Mesenchymal stem cell (in vitro differentiated cells and primary cell): Measurements from ENCODE around the gene TMEM14C.

Experiments
- DNase-seq: peaks from one replicate; pipeline ENCODE4 v3.0.0-alpha.2; 2013
- H2AFZ ChIP-seq: one replicate; pipeline ENCODE4 v1.6.1; 2013; ENCODE audit warnings: low read depth, mild to moderate bottlenecking, control low read depth, inconsistent platforms, low read length, moderate library complexity
- H2AK5ac ChIP-seq: 2 replicates; pipeline ENCODE4 v1.6.1; 2013; ENCODE audit warnings: low read length, moderate library complexity, mild to moderate bottlenecking, inconsistent platforms; ENCODE audit not compliant: severe bottlenecking
- H2BK120ac ChIP-seq: one replicate; pipeline ENCODE4 v1.6.1; 2013; ENCODE audit warnings: low read depth, mild to moderate bottlenecking, inconsistent platforms, low read length, moderate library complexity
- H2BK12ac ChIP-seq, 2 experiments: one replicate each; pipeline ENCODE4 v1.6.1; 2013; ENCODE audit warnings: inconsistent platforms in 2 of 2, low read length in 2 of 2, mild to moderate bottlenecking in 2 of 2, moderate library complexity in 2 of 2, control low read depth in 1 of 2
- H2BK15ac ChIP-seq: one replicate; pipeline ENCODE4 v1.6.1; 2013; ENCODE audit warnings: mild to moderate bottlenecking, low read depth, inconsistent platforms; ENCODE audit not compliant: poor library complexity, severe bottlenecking
- H2BK5ac ChIP-seq: 2 replicates; pipeline ENCODE4 v1.6.1; 2013; ENCODE audit warnings: low read depth, mild to moderate bottlenecking, low read length, control low read depth, inconsistent platforms; ENCODE audit not compliant: poor library complexity, severe bottlenecking
- H3K14ac ChIP-seq, 2 experiments: one replicate each; pipeline ENCODE4 v1.6.1; 2013; ENCODE audit warnings: inconsistent platforms in 2 of 2, low read length in 2 of 2, control low read depth in 1 of 2, mild to moderate bottlenecking in 1 of 2, moderate library complexity in 1 of 2
- H3K18ac ChIP-seq, 2 experiments: one replicate each; pipeline ENCODE4 v1.6.1; 2013; ENCODE audit warnings: inconsistent platforms in 2 of 2, low read length in 2 of 2, control low read depth in 1 of 2, low read depth in 1 of 2, mild to moderate bottlenecking in 1 of 2
- H3K23ac ChIP-seq, 2 experiments: one replicate each; pipeline ENCODE4 v1.6.1; 2013; ENCODE audit warnings: inconsistent platforms in 2 of 2, low read length in 2 of 2, mild to moderate bottlenecking in 2 of 2, moderate library complexity in 2 of 2, control low read depth in 1 of 2
- H3K27ac ChIP-seq: 2 replicates; pipeline ENCODE4 v1.5.1; 2013; ENCODE audit warnings: mild to moderate bottlenecking, moderate library complexity, low read length, control low read depth, inconsistent platforms; ENCODE audit not compliant: poor library complexity, severe bottlenecking
- H3K27me3 ChIP-seq, 2 experiments: 2 replicates each; pipeline versions ENCODE4 v1.6.1 to v1.7.0; 2013; ENCODE audit warnings: low read length in 2 of 2, mild to moderate bottlenecking in 2 of 2, moderate library complexity in 2 of 2, control low read depth in 1 of 2, inconsistent platforms in 1 of 2; ENCODE audit not compliant: control insufficient read depth in 1 of 2, insufficient read depth in 1 of 2
- H3K36me3 ChIP-seq, 2 experiments: 2 replicates each; pipeline versions ENCODE4 v1.6.1 to v1.7.0; 2013; ENCODE audit warnings: low read length in 2 of 2, control low read depth in 1 of 2, inconsistent platforms in 1 of 2, low read depth in 1 of 2, mild to moderate bottlenecking in 1 of 2; ENCODE audit not compliant: insufficient read depth in 2 of 2, control insufficient read depth in 1 of 2
- H3K4ac ChIP-seq, 2 experiments: one replicate each; pipeline ENCODE4 v1.6.1; 2013; ENCODE audit warnings: inconsistent platforms in 2 of 2, low read length in 2 of 2, mild to moderate bottlenecking in 2 of 2, moderate library complexity in 2 of 2, control low read depth in 1 of 2, low read depth in 1 of 2
- H3K4me1 ChIP-seq: 2 replicates; pipeline ENCODE4 v1.6.1; 2013; ENCODE audit warnings: low read depth, low read length, control low read depth; ENCODE audit not compliant: control insufficient read depth, insufficient read depth
- H3K4me2 ChIP-seq: 2 replicates; pipeline ENCODE4 v1.6.1; 2013; ENCODE audit warnings: low read length, mild to moderate bottlenecking, inconsistent platforms; ENCODE audit not compliant: poor library complexity, severe bottlenecking
- H3K4me3 ChIP-seq, 2 experiments: 2 replicates each; pipeline versions ENCODE4 v1.5.1 to v1.7.0; 2013; ENCODE audit warnings: low read length in 2 of 2, mild to moderate bottlenecking in 2 of 2, control low read depth in 1 of 2, low read depth in 1 of 2; ENCODE audit not compliant: insufficient read depth in 1 of 2
- H3K79me1 ChIP-seq: replicated peaks from 2 replicates; pipeline ENCODE4 v1.6.1; 2013; ENCODE audit warnings: mild to moderate bottlenecking, control low read depth, low read length, inconsistent platforms; ENCODE audit not compliant: poor library complexity, severe bottlenecking
- H3K9ac ChIP-seq: 2 replicates; pipeline ENCODE4 v1.7.0; 2013; ENCODE audit warnings: mild to moderate bottlenecking, low read length, moderate library complexity
- H3K9me3 ChIP-seq: 2 replicates; pipeline ENCODE4 v1.7.0; 2013; ENCODE audit warnings: mild to moderate bottlenecking, low read length; ENCODE audit not compliant: control insufficient read depth
- H4K8ac ChIP-seq: one replicate; pipeline ENCODE4 v1.6.1; 2013; ENCODE audit warnings: inconsistent platforms, mild to moderate bottlenecking, low read length, moderate library complexity
- H4K91ac ChIP-seq: one replicate; pipeline ENCODE4 v1.6.1; 2013; ENCODE audit warnings: mild to moderate bottlenecking, low read length, inconsistent platforms
- WGBS: methylation state at CpG from one replicate; pipeline ENCODE4 v1.1.7; 2013; ENCODE audit warnings: mixed read lengths; 5-methylcytosine and 5-hydroxymethylcytosine counted together

Gene TMEM14C

DNA sequence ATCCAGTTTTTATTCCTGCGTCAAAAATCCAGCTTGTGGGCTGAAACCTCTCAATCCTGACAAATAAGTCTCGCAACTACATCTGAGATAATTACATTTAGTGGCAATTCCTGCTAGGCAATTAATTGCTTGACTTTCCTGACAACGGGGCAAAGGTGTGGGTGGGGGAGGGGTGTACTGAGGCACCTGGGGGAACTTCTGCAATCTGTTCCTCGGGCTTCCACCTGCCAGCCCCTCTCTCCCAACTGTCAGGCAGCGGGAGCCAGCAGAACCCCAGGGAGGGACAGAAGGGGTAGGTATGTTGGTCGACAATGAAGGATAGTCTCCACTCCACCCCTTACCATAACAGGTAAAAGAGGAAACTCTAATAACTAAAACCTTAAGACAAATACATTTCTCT lies 35.3 kb upstream of the TMEM14C start:
- Histone ChIP-seq H2AFZ (no peak overlapping the region), H3K4me2 (no peak overlapping the region), H3K79me1 (peaks cover 2% of the 10 kb centered on the region), H2BK120ac (no peak overlapping the region), H3K18ac (no peak overlapping the region), H4K8ac (no peak overlapping the region), H3K9ac (no peak overlapping the region), H3K27ac (no peak overlapping the region), H3K9me3 (no peaks in the 10 kb centered on the region), H3K4ac (no peak overlapping the region), H2BK5ac (no peak overlapping the region), H4K91ac (no peak overlapping the region), H3K23ac (no peak overlapping the region), H3K36me3 (no peaks in the 10 kb centered on the region), H2BK12ac (no peak overlapping the region), H3K4me1 (no peaks in the 10 kb centered on the region), H2BK15ac (no peak overlapping the region), H3K14ac (no peak overlapping the region), H2AK5ac (no peak overlapping the region), H3K4me3 (no peak overlapping the region), H3K27me3 (peaks cover 0 to 4% of the 10 kb centered on the region in 2 experiments)
- 95% methylated on average over 4 of the region's 6 CpGs for WGBS
- DNase-seq, result no peak

DNA sequence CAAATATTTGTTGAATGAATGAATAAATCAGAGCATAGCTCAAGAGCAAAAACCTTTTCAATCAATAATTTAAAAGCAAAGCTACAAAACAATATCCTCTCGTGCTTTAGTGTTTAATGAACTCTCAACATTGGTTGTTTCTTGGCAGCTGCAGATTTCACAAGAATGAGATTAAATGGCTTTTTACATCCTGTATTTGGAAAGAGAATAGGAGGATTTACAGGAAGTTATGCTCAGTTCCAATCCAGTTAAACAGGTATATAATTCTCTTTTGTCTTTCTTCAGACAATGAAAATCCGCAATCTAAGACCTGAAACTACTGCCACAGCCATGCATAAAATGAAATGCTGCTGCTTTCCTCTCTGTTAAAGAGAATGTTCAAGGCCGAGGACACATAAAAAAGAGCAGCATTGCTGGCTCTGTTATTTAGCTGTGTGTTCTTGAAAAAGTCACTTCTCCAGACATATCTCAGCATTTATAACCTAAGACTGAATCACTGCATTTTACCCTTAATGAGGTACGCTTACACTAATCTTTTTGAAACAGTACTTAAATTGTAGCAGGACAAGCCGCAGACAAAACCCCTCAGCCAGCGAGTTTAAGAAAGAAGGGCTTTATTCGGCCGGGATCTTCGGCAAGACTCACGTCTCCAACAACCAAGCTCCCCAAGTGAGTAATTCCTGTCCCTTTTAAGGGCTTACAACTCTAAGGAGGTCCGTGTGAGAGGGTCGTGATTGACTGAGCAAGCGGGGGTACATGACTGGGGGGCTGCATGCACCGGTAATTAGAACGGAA lies 32.0 kb upstream of the TMEM14C start:
- H2BK12ac ChIP-seq, result no peak overlapping the region
- H3K4ac ChIP-seq, result no peak overlapping the region
- H3K4me2 ChIP-seq, result no peak overlapping the region
- no peaks in the 10 kb centered on the region for H3K9me3 ChIP-seq
- no peaks in the 10 kb centered on the region for H3K36me3 ChIP-seq
- H3K23ac ChIP-seq, result no peak overlapping the region
- peaks cover 6% of the 10 kb centered on the region for H3K79me1 ChIP-seq
- peaks cover 2% of the 10 kb centered on the region for H3K4me1 ChIP-seq
- H3K27me3 ChIP-seq, result peaks cover 0 to 4% of the 10 kb centered on the region in 2 experiments
- H2AFZ ChIP-seq, result no peak overlapping the region
- H2BK5ac ChIP-seq, result no peak overlapping the region
- H2BK15ac ChIP-seq, result no peak overlapping the region
- WGBS, result 75% methylated on average over 15 of the region's 15 CpGs
- peak overlapping the region; percentile 17 for H3K9ac ChIP-seq
- H3K14ac ChIP-seq, result no peak overlapping the region
- H2BK120ac ChIP-seq, result no peak overlapping the region
- no peak overlapping the region for H3K4me3 ChIP-seq
- H2AK5ac ChIP-seq, result no peak overlapping the region
- no peak overlapping the region for H3K18ac ChIP-seq
- DNase-seq, result no peak
- no peak overlapping the region for H4K8ac ChIP-seq
- H4K91ac ChIP-seq, result no peak overlapping the region
- H3K27ac ChIP-seq, result no peak overlapping the region

DNA sequence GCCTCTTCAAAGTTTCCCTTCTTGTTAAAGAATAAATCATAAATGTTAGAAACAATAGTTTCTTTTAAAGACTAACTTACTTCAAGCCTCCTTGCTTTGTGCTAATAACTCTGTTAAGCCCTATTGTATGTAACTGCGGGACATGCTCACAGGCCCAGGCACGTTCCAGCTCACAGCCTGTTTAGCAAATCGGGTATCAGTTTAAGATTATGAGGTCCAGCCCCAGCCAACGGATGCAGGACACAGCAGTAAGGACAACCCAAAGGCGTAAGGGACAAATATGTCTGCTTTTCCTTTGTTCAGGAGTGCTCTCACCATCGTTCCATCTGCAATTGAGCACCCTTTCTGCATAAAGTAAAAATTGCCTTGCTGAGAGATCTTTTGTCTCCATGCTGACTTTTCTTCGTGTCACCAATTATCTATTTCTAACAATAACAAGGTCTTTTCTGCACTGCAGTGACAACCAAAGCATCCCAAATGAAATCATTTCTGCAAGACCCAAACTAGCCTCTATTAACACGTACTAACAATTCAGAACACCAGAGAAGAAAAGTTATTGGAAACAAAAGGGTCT lies 29.8 kb upstream of the TMEM14C start:
- H2BK15ac ChIP-seq, result no peak overlapping the region
- H3K9ac ChIP-seq, result peak overlapping the region; percentile 98
- H3K27me3 ChIP-seq, result no peaks in the 10 kb centered on the region
- peaks cover 4% of the 10 kb centered on the region for H3K4me1 ChIP-seq
- no peak overlapping the region for H3K4ac ChIP-seq
- no peak overlapping the region for H4K91ac ChIP-seq
- no peak overlapping the region for H2AFZ ChIP-seq
- no peak overlapping the region for H3K14ac ChIP-seq
- H3K4me3 ChIP-seq, result peak overlapping the region in 1 of 2 experiments; percentile 91
- no peak overlapping the region for H3K18ac ChIP-seq
- WGBS, result 89% methylated on average over 8 of the region's 8 CpGs
- peaks cover 11% of the 10 kb centered on the region for H3K79me1 ChIP-seq
- no peak overlapping the region for H4K8ac ChIP-seq
- H2AK5ac ChIP-seq, result no peak overlapping the region
- H2BK120ac ChIP-seq, result no peak overlapping the region
- peaks cover 3 to 8% of the 10 kb centered on the region in 2 experiments for H3K36me3 ChIP-seq
- H3K27ac ChIP-seq, result no peak overlapping the region
- peak overlapping the region; percentile 94 for H3K4me2 ChIP-seq
- no peaks in the 10 kb centered on the region for H3K9me3 ChIP-seq
- no peak overlapping the region for H3K23ac ChIP-seq
- no peak overlapping the region for H2BK12ac ChIP-seq
- no peak for DNase-seq
- no peak overlapping the region for H2BK5ac ChIP-seq

DNA sequence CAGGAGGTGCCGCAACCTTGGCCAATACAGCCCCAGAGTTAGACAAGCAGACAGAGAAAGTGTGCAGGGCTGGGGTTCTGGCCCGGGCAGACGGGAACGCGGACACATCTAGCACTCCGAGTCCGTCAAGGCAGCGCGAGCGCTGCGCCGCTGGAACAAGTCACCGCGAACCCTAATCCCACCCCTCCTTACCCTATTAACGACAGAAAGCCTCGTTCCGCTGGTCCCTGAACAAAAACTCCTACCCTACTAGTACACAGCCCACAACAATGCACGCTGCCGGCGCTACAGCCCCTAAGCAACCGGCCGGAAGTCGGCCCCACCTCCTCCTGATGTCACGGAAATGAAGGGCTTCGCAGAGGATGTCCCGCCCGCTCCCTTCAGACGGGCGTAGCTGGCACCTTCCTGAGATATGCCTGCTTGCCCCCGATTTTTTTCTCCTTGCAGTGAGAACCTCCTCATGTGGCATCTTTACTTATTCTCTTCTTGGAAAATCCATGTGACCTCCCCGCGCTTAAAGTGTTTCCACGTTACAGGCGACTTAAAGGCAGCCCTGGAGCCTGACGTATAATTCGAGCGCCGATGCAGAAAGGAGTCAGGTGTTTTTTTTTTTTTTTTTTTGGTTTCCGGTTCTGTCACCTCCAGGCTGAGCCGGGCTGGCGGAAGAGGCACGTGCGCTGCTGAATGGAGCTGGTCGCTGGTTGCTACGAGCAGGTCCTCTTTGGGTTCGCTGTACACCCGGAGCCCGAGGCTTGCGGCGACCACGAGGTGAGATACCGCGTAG lies 28.4 kb upstream of the TMEM14C start, which contains the start of the genes C6orf52 and PAK1IP1:
Gene C6orf52 (minus strand): TSS at position 315 of the 784 bp plus-strand sequence. CDS start 7,066 bp downstream, outside the sequence.
Gene PAK1IP1 (plus strand): TSS at position 671 of the 784 bp plus-strand sequence. CDS start 14 bp downstream, at position 685.
- peak; percentile 96 for DNase-seq
- under 1% methylated on average over 53 of the region's 53 CpGs for WGBS
- Histone ChIP-seq H3K79me1 (peaks cover 19% of the 10 kb centered on the region), H3K4me3 (peak within 1 kb of the TSS; percentile 91), H3K36me3 (peaks cover 15 to 21% of the 10 kb centered on the region in 2 experiments), H3K9ac (peak within 1 kb of the TSS; percentile 98), H3K4me2 (peak within 1 kb of the TSS; percentile 94), H4K8ac (peak within 1 kb of the TSS; percentile 94), H3K27me3 (no peaks in the 10 kb centered on the region), H2BK5ac (peak within 1 kb of the TSS; percentile 87), H2AFZ (peak within 1 kb of the TSS; percentile 85), H3K14ac (peak within 1 kb of the TSS in 1 of 2 experiments; percentile 96), H3K23ac (peak within 1 kb of the TSS in 1 of 2 experiments; percentile 73), H4K91ac (peak within 1 kb of the TSS; percentile 30), H2AK5ac (peak within 1 kb of the TSS; percentile 74), H3K27ac (peak within 1 kb of the TSS; percentile 98), H2BK12ac (peak within 1 kb of the TSS in 1 of 2 experiments; percentile 10), H2BK15ac (no peak within 1 kb of the TSS), H2BK120ac (no peak within 1 kb of the TSS), H3K4ac (peak within 1 kb of the TSS; percentile 90 to 92), H3K9me3 (no peaks in the 10 kb centered on the region), H3K4me1 (peaks cover 4% of the 10 kb centered on the region), H3K18ac (peak within 1 kb of the TSS; percentile 79 to 99)
